Suppressor macrophage (primary cell): Measurements from ENCODE around the gene ZGPAT.
"Not testable (repeated sequence)": the region's sequence is repeated elsewhere in the genome, so short reads cannot be mapped to it uniquely, and the experiment has no call there.

Experiments used
- DNase-seq, 4 experiments: peaks; one replicate each; pipeline ENCODE4 v3.0.0-alpha.2; 2020 to 2022

Gene ZGPAT

GRCh38 chr20:63703976-63704748, 3.7 kb upstream of the ZGPAT start:
- DNase-seq = no peak

GRCh38 chr20:63704749-63705117, 3.1 kb upstream of the ZGPAT start:
- no peak for DNase-seq

- no peak for DNase-seq
Observed at GRCh38 chr20:63705232-63706026, 2.4 kb upstream of the ZGPAT start.

GRCh38 chr20:63706027-63706695, 1.7 kb upstream of the ZGPAT start:
- no peak for DNase-seq

- DNase-seq = peak; percentile 69 to 90 (median 80)
Observed at GRCh38 chr20:63706852-63707557, 834 bp upstream of the ZGPAT start.

GRCh38 chr20:63708301-63709148, 686 bp downstream of the ZGPAT start:
- DNase-seq = peak in 1 of 4 experiments; percentile 45

- no peak for DNase-seq
Observed at GRCh38 chr20:63709149-63709527, 1.3 kb downstream of the ZGPAT start.

GRCh38 chr20:63711085-63711645, 3.3 kb downstream of the ZGPAT start:
- DNase-seq = no peak

GRCh38 chr20:63712191-63712590, 4.4 kb downstream of the ZGPAT start:
- no peak for DNase-seq

- DNase-seq = no peak
Observed at GRCh38 chr20:63714858-63715257, 7.0 kb downstream of the ZGPAT start.

- no peak for DNase-seq
Observed at GRCh38 chr20:63718996-63719395, 11.2 kb downstream of the ZGPAT start.

- DNase-seq = not testable (repeated sequence)
Observed at GRCh38 chr20:63722967-63723622, 15.3 kb downstream of the ZGPAT start.

GRCh38 chr20:63730189-63730733, 22.4 kb downstream of the ZGPAT start:
- DNase-seq = not testable (repeated sequence)

GRCh38 chr20:63731410-63731809, 23.6 kb downstream of the ZGPAT start:
- no peak for DNase-seq

- DNase-seq = no peak
Observed at GRCh38 chr20:63732118-63733095, 24.6 kb downstream of the ZGPAT start.

- no peak for DNase-seq
Observed at GRCh38 chr20:63733117-63733516, 25.3 kb downstream of the ZGPAT start.

- DNase-seq = no peak
Observed at GRCh38 chr20:63733579-63734081, 25.8 kb downstream of the ZGPAT start.

- DNase-seq = no peak
Observed at GRCh38 chr20:63734111-63734945, 26.5 kb downstream of the ZGPAT start.
